ENCODE data around the gene DNAI1.

Gene DNAI1

GRCh38 chr9:34570376-34570775 lies 111.8 kb downstream of the DNAI1 start:
- H3K27ac ChIP-seq: no peak overlapping the region
- TF ChIP-seq ZFX (IDR thresholded peaks at IDR 0.05; ENCODE audit: borderline replicate concordance): no peak
- TF ChIP-seq CTCF (IDR thresholded peaks at IDR 0.05): no peak

Measured in 22Rv1 (cell line).